HG03066 (cell line): ENCODE measurements around the gene NDUFAF4.

Source experiments
- ATAC-seq: cut with Tn5 transposase; IDR thresholded peaks from one replicate; pipeline ENCODE4 v1.9.1; 2021; ENCODE audit warnings: low read depth; ENCODE audit not compliant: unreplicated experiment

NDUFAF4 gene

GRCh38 chr6:96899451-96899998 lies 1.8 kb upstream of the NDUFAF4 start:
- no peak for ATAC-seq

- ATAC-seq = no peak
Observed at GRCh38 chr6:96899019-96899418, 1.3 kb upstream of the NDUFAF4 start.

GRCh38 chr6:96898241-96898851 lies 655 bp upstream of the NDUFAF4 start:
- no peak for ATAC-seq

GRCh38 chr6:96889146-96889545 lies 8.5 kb downstream of the NDUFAF4 start:
- no peak for ATAC-seq

- ATAC-seq = no peak
Observed at GRCh38 chr6:96888745-96889144, 8.9 kb downstream of the NDUFAF4 start.

- no peak for ATAC-seq
Observed at GRCh38 chr6:96886519-96886918, 11.2 kb downstream of the NDUFAF4 start.

- ATAC-seq = peak; percentile 95
Observed at GRCh38 chr6:96885187-96885631, 12.5 kb downstream of the NDUFAF4 start.

GRCh38 chr6:96878143-96878542 lies 19.5 kb downstream of the NDUFAF4 start:
- no peak for ATAC-seq

- ATAC-seq = no peak
Observed at GRCh38 chr6:96876886-96877545, 20.7 kb downstream of the NDUFAF4 start.

GRCh38 chr6:96872976-96873375 lies 24.7 kb downstream of the NDUFAF4 start:
- no peak for ATAC-seq

- no peak for ATAC-seq
Observed at GRCh38 chr6:96865055-96865405, 32.7 kb downstream of the NDUFAF4 start.

GRCh38 chr6:96864216-96865054 lies 33.3 kb downstream of the NDUFAF4 start:
- ATAC-seq = no peak

GRCh38 chr6:96862560-96862959 lies 35.1 kb downstream of the NDUFAF4 start:
- no peak for ATAC-seq

- ATAC-seq = no peak
Observed at GRCh38 chr6:96861588-96861987, 36.1 kb downstream of the NDUFAF4 start.

GRCh38 chr6:96856856-96857255 lies 40.8 kb downstream of the NDUFAF4 start:
- ATAC-seq = no peak

- ATAC-seq = no peak
Observed at GRCh38 chr6:96853083-96853482, 44.6 kb downstream of the NDUFAF4 start.

GRCh38 chr6:96852605-96853004 lies 45.1 kb downstream of the NDUFAF4 start:
- ATAC-seq = no peak

- ATAC-seq = no peak
Observed at GRCh38 chr6:96851858-96852257, 45.8 kb downstream of the NDUFAF4 start.

GRCh38 chr6:96849615-96850014 lies 48.1 kb downstream of the NDUFAF4 start:
- ATAC-seq = no peak

- ATAC-seq = no peak
Observed at GRCh38 chr6:96844530-96844929, 53.2 kb downstream of the NDUFAF4 start.

- ATAC-seq = no peak
Observed at GRCh38 chr6:96841345-96841744, 56.3 kb downstream of the NDUFAF4 start.
